HG03025 (cell line): ENCODE data around the gene AGAP1.

ENCODE experiments used
- ATAC-seq: cut with Tn5 transposase; IDR thresholded peaks from one replicate; pipeline ENCODE4 v1.9.1; 2021; ENCODE audit warnings: mild to moderate bottlenecking, moderate library complexity; ENCODE audit not compliant: unreplicated experiment, low FRiP score

The AGAP1 gene

DNA sequence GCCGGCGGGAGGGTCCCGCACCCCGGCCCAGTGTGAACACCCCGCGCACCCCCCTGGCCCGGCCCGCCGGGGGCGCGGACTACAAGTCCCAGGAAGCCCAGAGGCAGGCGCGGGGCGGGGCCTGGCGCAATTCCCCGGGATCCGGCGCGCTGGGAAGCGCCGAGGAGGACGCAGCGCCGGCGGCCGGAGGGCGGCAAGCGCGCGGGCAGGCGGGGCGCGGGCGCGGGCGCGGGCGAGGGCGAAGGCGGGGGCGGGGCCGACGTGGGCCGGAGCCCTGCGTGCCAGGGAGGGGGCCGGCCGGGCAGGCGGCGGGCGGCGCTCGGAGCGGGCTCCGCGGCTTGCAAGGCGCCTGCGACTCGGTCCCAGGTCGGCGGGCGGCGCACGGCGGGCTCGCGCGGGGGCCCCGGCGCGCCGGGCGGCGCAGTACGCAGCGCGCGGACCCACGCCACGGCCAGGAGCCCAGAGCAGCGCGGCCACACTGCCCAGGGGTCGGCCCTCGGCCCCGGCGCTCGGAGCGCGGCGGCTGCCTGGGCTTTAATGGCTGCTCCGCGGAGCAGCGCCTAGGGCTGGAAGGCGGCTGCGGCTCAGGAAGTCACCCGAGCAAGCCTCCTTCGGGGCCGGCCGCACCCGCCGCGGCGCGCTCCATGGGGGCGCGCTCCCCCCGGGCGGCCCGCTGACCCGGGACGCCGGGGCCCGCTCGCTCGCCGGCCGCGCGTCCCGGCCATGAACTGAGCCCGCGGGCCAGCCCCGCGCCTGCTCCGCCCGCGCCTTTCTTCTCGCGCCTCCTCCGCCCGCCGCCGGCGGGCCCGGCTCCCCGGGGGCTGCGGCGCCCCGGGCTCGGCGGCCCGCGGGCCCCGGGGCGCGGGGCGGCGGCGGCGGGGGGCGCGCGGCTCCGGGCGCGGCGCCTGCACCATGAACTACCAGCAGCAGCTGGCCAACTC, at the start of gene AGAP1:
Gene AGAP1, plus strand, starts transcription at position 269 of the 941 bp plus-strand sequence.
- ATAC-seq, result no peak

GRCh38 chr2:235444101-235444597, 49.7 kb upstream of the AGAP1 start:
- no peak for ATAC-seq

DNA sequence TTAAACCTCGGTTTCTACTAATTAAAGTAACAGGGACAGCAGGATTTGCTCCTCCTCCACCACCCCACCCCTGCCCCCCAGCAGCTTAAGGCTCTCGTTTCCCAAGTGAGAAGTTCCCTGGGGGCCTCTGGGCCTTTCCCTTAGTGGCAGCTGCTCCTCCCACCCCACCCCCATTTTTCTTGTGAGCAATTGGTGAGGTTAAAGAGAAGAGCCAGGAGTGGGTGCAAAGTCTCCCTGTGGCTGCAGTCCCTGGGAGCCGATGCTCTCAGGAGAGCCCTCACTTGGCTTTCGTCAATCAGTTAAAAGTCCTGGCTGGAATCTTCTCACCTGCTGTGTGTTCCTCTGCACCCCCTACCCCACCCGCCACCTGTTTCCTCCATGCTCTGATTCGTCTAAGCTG, 48.7 kb upstream of the AGAP1 start:
- no peak for ATAC-seq

- ATAC-seq, result no peak
Measured at GRCh38 chr2:235446082-235446481, 47.8 kb upstream of the AGAP1 start.

GRCh38 chr2:235447210-235447609, 46.6 kb upstream of the AGAP1 start:
- ATAC-seq, result no peak

GRCh38 chr2:235449568-235449967, 44.3 kb upstream of the AGAP1 start:
- no peak for ATAC-seq

GRCh38 chr2:235453605-235454151, 40.2 kb upstream of the AGAP1 start:
- no peak for ATAC-seq

DNA sequence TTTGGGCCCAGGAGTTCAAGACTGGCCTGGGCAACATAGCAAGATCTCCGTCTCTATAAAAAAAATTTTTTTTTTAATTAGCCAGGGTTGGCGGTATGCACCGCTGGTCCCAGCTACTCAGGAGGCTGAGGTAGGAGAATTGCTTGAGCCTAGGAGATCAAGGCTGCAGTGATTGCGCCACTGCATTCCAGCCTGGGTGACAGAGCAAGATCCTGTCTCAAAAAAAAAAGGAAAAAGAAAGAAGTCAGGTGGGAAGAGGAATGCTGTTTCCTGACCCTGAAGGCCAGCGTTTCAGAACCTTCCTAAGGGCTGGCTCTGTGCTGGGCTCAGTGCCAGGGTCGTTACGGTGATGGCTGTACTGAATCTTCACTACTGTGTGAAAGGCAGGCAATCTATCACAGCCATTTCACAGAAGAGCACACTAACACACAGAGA, 35.0 kb upstream of the AGAP1 start:
- ATAC-seq, result no peak

GRCh38 chr2:235460548-235461047, 33.2 kb upstream of the AGAP1 start:
- ATAC-seq, result no peak

GRCh38 chr2:235461763-235462414, 32.0 kb upstream of the AGAP1 start:
- no peak for ATAC-seq

GRCh38 chr2:235462415-235462790, 31.4 kb upstream of the AGAP1 start:
- no peak for ATAC-seq

DNA sequence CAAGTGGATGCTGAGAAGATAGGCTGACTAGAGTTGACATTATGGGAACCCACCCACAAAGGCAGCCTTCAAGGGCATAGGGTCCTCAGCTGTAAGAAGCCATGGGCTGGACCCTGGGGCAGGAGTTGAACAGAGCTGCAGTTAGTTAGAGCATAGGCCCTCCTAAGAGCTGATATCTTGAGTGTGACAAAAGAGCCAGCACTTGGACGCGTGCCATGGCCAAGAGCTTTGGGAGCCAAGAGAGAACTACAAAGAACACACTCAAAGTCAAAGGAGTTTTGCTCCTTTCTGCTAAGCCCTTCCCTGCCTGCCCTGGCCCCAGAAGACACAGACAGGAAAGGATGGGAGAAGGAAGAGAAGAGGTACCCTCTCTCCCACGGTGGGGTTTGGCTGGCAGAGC, 29.9 kb upstream of the AGAP1 start:
- ATAC-seq, result no peak

GRCh38 chr2:235467588-235467987, 26.3 kb upstream of the AGAP1 start:
- no peak for ATAC-seq

GRCh38 chr2:235468978-235469655, 24.7 kb upstream of the AGAP1 start:
- no peak for ATAC-seq

- ATAC-seq, result no peak
Measured at GRCh38 chr2:235471186-235471747, 22.6 kb upstream of the AGAP1 start.

- ATAC-seq, result no peak
Measured at GRCh38 chr2:235472443-235472842, 21.4 kb upstream of the AGAP1 start.

- no peak for ATAC-seq
Measured at GRCh38 chr2:235478609-235479008, 15.2 kb upstream of the AGAP1 start.

- no peak for ATAC-seq
Measured at GRCh38 chr2:235479604-235480003, 14.2 kb upstream of the AGAP1 start.

DNA sequence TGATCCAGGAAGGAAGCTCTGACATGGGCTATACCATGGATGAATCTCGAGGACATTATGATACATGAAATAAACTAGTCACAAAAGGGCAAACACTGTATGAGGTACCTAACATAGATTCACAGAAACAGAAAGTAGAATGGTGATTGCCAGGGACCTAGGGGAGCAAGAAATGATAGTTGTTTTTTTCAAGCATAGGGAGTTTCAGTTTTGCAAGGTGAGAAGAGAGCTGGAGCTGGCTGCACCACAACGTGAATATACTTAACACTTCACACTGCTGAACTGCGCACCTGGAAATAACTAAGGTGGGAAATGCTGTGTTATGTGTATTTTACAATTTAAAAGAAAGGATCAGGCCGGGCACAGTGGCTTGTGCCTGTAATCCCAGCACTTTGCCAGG, 13.2 kb upstream of the AGAP1 start:
- ATAC-seq, result no peak

DNA sequence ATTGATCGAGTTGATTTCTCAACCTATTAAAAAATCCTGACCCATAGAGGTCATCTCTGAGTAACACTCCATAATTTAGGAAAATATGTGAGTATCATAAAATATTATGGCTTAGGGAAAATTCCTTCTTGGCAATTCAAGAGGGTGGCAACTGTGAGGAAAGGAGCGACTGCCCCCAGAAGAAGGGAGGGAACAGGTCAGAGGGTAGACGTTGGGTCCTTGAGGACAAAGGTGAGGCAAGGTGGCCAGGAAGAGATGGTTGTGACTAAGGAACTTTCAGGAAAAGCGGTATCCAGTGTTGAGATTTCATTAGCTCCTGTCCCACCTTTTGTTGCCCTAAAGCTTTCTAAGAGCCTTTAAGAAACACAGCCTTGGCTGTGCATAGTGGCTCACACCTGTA, 10.5 kb upstream of the AGAP1 start:
- ATAC-seq, result no peak
